HG02970 (cell line): ENCODE results near the gene ADGB.
"Not testable (repeated sequence)": the region's sequence is repeated elsewhere in the genome, so short reads cannot be mapped to it uniquely, and the experiment has no call there.

Experiments used
- ATAC-seq: cut with Tn5 transposase; IDR thresholded peaks from one replicate; pipeline ENCODE4 v1.9.1; 2021; ENCODE audit warnings: mild to moderate bottlenecking, moderate library complexity, moderate number of reproducible peaks; ENCODE audit not compliant: unreplicated experiment, low FRiP score

ADGB gene

DNA sequence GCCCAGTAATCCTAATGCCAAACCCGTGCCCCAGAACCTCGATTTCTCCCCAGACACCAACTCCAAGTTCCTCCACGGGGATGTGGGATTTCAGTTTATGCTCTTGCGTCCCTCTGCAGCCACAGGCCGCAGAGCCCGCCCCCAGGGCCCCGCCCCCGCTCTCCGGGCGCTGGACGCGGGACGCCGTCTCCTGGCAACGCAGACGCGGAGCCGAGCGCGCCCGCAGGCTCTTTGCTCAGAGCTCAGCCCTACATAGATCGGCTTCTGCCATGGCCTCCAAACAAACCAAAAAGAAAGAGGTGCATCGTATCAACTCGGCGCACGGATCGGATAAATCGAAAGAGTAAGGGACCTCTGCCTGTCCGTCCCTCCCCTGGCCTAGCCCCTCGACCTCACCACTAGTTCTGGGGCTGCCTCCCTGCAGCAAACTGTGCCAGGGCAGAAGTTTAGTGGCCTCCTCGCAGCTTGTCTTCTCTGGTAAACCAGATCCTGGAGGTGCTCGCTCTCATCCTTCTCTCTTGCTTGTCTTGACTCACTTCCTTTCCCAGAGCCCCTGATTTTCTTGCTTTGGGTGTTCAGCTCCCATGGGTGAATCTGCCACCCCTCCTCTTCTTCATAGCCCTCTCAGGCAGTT lies at the start of gene ADGB:
TSS of gene ADGB (plus strand) at position 201 of the 634 bp plus-strand sequence. CDS start at position 270, 69 bp downstream.
- ATAC-seq: no peak

DNA sequence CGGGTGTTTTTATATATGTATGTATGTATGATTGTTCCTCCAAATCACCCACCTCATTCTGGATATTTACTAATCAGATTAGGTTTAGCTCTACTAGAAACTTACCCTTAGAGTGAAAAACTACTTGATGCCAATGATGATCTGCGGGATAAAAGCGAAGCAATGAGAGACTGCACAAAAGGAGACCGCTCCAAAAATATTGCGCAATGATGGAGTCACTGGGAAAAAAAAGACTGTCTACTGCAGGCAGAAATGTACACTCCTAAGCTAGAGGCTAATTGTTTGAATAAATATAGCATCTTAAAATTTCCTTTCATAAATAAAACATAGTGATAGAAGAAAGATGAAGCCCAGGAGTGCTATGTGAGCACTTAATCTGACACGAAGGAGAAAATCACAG lies 47.9 kb upstream of the ADGB start:
- ATAC-seq: no peak

DNA sequence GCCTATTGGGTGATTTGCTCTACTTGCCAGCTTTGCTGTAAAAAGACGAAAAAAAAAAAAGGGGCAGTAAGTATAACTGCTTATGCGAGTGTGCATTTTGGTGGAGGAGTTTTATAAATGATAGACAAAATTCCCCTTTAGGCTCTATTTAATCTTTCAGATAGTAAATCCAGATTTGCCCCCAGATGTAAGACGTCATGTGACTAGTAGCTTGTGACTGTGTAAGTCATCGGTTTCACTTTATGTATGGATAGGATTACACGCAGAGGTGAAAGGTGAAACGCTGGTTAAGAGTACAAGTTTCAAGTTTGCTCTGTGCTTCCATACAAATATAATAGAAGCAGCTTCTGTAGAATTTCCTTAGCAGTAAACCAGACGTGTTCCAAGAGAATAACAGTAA lies 47.2 kb upstream of the ADGB start:
- ATAC-seq: no peak

DNA sequence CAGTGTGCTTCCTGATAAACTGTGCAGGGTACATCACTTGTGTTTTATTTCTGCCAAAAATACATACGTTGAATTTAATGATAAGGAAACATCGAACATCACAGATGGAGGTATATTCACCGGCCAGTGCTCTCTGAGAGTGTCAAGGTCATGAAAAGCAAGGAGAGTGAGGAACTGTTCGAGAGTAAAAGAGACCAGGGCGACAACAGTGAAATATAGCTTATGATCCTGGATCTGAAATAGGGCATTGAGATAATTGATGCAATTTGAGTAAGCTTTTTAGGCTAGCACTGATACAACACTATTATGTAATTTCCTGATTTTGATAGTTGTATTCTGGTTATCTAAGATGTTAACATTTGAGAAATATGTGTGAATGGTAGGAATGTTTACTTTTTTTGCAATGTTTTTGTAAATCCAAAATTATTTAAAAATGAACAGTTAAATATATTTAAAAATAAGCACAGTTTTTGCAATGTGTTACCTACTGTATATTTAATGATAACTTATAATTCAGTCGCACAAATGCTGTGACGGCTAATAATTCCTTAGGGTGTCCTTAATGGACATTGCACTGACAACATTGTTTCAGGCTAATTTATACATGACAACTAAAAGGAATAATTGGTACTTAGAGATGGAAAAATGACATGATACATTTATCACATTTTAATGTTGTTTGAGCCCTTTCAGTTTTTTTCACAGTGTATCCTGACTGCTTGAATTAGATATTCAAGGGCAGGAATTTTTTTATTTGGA lies 45.2 kb upstream of the ADGB start:
- ATAC-seq: no peak

DNA sequence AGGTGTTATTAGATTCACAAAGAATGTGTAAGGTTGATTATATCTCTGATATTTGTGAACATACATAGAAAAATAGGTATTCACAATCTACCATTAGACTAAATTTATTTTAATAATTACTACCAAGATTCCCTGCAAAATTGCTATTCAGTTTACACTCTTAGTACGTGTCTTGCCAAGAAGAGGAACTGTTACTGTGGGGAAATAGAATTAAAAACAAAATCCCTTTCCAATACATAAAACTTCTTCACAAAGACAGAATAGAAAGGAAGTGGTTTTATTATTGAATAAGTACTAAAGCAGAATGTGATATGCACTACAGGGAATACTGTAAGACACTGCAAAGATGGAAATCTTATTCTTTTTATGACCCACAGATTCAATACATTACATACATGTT lies 38.2 kb upstream of the ADGB start:
- no peak for ATAC-seq

DNA sequence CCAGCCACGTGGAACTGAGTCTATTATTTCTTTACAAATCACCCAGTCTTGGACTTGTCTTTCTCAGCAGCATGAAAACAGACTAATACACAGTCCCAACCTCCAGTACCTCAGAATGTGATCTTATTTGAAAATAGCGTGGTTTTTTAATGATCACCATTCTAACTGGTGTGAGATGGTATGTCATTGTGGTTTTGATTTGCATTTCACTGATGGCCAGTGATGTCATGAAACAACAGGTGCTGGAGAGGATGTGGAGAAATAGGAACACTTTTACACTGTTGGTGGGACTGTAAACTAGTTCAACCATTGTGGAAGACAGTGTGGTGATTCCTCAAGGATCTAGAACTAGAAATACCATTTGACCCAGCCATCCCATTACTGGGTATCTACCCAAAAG lies 32.1 kb upstream of the ADGB start:
- not testable (repeated sequence) for ATAC-seq

DNA sequence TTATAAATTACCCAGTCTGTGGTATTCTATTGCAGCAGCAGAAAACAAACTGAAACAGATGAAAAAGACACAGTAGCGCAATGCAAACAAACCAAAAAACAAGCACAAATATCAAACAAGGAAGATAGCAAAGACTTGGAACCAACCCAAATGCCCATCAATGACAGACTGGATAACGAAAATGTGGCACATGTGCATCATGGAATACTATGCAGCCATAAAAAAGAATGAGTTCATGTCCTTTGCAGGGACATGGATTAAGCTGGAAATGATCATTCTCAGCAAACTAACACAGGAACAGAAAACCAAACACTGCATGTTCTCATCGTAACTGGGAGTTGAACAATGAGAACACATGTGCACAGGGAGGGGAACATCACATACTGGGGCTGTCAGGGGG lies 30.2 kb upstream of the ADGB start:
- not testable (repeated sequence) for ATAC-seq

DNA sequence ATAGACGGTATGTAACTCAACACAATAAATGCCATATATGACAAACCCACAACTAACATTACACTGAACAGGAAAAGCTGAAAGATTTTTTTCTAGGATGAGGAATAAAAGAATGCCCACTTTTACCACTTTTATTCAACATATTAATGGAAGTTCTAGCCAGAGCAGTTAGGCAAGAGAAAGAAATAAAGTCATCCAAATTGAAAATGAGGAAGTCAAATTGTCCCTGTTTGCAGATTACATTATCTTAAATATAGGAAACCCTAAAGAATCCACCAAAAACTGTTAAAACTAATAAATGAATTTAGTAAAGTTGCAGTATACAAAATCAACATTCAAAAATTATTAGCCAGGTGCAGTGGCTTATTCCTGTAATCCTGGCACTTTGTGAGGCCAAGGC lies 24.6 kb upstream of the ADGB start:
- no peak for ATAC-seq

DNA sequence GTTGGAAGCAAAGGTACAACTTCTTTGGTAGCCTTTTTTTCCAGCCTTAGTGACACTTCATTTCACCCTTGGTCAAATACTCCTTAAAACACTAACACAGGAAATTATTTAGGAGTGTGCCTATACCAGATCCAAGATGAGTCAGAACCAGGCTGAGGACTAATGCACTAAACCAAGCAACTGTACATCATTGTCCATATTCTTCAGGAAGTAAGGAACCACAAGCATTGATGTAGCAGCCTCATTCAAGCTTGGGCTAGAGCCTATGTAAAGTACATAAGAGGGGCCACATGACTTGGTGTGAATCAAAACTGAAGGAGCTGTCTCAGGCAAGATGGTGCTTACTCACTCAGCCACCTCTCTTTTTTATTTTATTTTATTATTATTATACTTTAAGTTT lies 20.7 kb upstream of the ADGB start:
- ATAC-seq: no peak

DNA sequence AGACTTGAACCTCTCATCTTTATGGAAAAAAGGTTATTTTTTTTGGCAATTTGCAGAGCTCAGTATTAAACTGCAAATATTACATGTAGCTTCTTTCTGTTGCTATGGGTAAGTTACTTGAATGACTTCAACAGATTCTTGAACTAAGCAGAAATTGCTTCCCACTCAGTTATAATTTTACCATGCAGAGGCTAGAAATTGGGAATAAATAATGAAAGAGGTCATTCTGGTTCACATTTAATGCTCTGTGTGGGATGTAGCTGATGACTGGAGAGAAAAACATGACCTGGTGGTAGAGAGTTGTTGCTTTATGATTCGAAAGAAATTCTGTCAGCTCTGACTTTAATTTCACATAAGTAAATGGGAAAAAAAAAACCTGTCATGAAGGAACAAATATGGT lies 16.8 kb upstream of the ADGB start:
- ATAC-seq: no peak

DNA sequence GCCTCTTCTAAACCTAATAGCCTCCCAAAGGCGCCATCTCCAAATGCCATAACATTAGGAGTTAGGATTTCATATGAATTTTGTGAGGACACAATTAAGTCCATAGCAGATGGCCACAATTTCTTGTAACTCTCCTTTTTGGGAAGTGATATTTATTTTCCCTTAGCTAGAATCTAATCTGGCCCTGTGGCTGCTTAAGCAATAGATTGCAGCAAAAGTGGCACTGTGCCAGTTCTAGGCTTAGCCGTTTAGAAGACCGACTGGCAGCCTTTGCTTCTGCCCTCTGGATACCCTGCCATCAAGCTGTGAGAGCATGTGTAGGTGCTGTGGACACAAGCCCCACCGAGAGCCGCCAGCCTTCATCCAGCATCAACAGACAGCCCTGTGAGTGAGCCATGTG lies 15.9 kb upstream of the ADGB start:
- no peak for ATAC-seq

DNA sequence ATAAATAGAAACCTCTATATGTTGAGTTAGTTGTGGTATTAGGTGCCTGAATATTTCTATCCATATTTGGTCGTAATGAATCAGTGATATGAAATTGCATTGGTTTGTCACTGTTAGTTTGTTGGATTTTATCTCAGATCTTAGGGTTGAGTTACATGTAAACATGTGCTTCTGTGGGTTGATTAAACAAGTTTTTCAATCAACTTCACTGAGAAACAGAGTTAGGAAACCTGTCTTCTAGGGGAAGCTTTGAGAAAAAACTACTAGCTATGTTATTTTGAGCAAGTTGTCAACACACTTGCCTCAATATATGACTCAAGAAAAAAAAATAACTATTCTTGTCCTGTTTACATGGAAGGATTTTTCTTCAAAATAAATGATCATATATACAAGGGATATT lies 14.8 kb upstream of the ADGB start:
- ATAC-seq: no peak

DNA sequence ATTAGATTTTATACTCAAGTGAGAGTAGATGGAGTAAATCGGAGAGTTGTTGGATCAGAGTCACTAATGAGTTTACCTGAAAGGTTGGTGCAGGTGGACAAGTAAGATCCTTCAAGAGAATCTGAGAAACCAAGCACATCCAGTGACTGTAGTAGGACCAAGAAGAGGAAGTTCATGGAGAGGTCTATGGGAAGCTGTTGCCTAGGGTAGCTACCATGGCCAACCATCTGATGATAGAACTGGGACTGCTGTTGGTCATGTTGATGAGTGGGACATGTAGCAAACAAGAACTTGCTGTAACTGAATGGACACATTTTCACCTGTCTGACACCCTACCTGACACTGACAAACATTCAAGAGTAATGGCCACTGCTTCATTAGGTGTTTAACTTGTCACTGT lies 11.3 kb upstream of the ADGB start:
- no peak for ATAC-seq

DNA sequence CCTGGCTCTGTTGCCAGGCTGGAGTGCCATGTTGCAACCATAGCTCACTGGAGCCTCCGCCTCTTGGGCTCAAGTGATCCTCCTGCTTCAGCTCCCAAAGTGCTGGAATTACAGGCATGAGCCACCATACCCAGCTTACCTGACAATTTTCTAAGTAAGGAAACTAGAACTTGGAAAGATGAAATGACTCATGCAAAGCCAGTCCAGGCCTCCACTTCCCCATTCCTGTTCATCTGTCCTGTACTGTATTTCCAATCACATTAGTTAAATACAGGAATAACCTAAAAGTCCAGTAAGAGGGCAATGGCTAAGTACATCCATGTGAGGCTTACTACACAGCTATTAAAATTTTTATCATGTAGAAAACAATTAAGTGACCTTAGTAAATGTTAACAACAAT lies 8.3 kb upstream of the ADGB start:
- ATAC-seq: no peak

DNA sequence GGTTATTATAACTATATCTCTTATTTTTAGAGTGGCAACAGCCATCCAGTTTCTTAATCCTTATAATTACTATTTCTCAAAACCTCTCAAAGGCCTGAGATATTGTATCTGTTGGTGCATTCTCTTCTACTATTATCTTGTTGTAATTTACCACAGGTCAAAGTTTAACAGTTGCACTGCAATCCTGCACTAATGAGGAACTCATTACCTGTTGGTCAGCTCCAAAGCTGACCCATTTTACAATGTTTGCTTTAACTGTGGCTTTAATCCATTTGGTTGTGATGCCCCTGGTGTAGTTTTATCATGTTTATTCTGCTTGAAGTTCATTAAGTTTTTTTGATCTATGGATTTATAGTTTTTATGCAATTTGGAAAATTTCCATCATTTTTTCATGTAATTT lies 6.3 kb upstream of the ADGB start:
- ATAC-seq: no peak

DNA sequence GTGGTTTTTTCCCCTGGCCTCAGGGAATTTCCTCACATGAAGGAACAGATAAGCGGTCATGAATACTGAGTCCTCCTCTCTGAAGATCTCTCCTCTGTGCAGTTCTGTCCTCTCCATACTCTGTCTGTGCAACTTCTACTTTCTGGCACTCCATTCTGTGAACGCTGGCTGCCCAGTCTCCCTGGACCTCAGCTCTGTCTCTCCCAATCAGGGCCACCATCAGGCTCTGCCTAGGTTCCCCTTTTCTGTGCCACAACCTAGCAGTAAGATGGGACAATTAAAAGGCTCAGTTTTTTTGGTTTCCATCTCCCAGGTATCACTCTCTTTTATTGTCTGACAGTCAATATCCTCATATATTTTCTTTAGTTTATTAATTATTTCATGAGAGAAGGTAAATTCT lies 4.8 kb upstream of the ADGB start:
- no peak for ATAC-seq

DNA sequence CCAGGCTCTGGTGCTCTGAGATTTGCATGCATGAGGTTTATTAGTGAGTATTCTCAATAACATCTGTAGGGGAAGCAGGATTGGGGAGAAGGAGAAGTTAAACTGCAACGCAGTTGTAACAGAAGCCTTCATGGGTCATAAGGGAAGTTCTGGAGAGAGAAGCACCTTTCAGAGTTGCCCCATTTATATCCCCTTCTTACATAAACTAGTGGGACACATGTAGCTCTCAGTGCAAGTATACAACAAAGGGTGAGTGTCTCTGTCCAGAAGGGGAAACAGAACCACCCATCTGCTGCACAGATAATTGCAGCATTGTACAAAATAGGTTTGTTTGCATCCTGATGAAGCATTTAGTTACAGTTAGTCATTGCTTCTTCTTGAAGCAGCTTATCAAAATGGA lies 4.3 kb upstream of the ADGB start:
- no peak for ATAC-seq

DNA sequence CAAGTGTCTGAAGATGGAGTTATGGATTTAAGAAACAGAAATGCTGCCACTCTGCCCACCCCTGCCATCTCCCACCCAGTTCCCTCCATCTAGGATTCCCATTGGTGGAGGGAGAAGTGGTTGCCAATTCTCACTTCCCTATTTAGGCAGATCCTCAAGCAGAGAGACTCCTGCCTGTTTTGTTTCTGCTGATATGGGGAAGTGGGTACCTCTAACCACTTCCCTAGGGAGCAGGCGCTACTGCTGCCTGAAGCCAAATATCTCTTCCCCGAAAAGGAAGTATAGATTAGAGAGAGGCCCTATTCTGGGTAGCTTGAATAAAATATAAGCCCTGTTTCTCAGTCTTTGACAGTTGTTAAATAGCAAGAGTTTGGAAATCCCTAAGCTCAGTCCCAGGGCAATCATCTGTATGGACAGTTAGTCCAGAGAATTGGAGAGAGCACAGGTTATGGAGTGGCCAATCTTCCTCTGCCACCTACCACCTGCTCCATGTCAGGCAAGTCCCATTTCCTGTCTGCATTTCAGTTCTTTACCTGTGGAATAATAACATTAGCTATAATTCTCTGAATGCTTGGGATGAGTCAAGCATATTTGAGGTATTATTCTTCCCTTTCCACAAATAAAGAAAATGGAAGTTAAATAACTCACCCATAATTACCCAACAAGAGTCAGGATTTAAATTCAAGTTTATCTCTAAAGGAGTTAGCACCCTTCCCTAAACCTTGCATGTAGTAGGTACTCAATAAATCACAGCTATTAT lies 2.6 kb upstream of the ADGB start:
- ATAC-seq: no peak

DNA sequence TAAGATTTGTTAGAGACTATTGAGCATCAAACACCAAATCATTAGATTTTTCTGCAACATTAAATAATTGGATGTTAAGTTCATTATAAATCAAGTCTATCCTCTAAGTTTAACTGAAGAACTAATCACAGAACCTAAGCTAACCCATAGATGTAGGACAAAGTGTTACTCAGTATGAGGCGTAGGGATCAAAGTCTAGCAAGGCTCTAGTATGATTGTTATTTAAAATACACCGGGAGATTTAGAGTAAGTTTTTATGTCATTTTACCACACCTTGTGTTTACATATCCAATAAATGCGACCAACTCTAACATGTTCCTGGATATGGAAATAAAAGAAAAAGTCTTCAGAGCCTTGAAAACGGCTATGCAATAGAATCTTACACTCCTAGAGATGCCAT lies 2.6 kb downstream of the ADGB start:
- ATAC-seq: no peak

DNA sequence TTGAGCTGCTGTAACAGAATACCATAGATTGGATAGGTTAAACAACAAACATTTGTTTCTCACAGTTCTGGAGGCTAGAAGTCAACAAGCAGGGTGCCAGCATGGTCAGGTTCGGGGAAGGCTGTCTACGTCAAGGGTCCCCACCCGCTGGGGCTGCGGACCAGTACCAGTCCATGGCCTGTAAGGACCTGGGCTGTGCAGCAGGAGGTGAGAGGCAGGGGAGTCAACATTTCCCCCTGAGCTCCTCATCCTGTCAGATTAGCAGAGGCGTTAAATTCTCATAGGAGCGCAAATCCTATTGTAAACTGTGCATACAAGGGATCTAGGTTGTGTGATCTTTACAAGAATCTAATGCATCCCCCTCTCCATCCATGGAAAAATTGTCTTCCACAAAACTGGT lies 3.8 kb downstream of the ADGB start:
- ATAC-seq: no peak

DNA sequence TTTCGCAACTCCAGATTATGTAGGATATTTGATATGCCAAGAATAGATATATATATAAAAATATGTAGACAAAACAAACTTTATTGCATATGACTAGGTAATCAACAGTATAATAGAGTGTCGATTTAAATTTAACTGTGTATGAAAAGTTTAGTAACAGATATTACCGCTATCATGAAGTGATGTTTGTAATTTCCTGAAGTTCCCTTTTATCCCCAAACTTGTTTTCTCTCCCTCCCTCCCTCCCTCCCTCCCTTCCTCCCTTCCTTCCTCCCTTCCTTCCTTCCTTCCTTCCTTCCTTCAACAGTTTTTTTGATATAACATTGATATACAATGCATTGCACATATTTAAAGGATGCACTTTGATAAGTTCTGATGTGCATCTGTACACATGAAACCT lies 15.2 kb downstream of the ADGB start:
- no peak for ATAC-seq

DNA sequence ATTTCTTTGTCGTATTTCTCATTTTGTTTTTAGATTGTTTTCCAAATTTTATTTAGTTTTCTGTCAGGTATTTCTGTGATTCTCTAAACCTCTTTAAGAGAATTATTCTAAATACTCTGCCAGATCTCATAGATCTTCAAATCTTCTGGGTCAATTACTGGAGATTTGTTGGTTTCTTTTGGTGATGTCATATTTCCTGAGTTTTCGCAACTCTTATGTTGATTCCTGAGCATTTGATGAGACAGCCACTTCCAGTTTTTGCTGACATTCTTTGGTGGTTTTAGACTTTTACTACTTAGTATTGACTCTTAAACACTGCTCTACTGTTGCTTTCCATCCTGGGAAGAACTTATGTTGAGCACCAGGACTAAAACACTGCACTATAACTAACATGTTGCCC lies 21.9 kb downstream of the ADGB start:
- ATAC-seq: no peak
